Spleen (tissue), 11 donors: ENCODE data around the gene PTPRM. TPM values are rescaled to one million over a fixed set of nuclear protein-coding genes. Genes with fewer than 3 reads are reported as not detected.

Source experiments
- DNase-seq: peaks from one replicate; pipeline ENCODE4 v3.0.0-alpha.2; 2020
- H3K27ac ChIP-seq, 8 donors: fragments of 200-600 bp; sonication (generic) in 7 of 8; 1 replicate in 4 of 8; 2 replicates in 4 of 8; pipeline versions ENCODE4 v1.5.0 to v1.8.0; 2016 to 2021; ENCODE audit warnings: inconsistent platforms in 4 of 8, mild to moderate bottlenecking in 4 of 8, moderate library complexity in 1 of 8
- H3K27me3 ChIP-seq, 7 donors: fragments of 200-600 bp; sonication (generic) in 6 of 7; replicated peaks in 1 of 7; 1 replicate in 4 of 7; 2 replicates in 3 of 7; pipeline versions ENCODE4 v1.5.0 to v1.8.0; 2016 to 2021; ENCODE audit warnings: inconsistent platforms in 3 of 7, mild to moderate bottlenecking in 1 of 7
- H3K36me3 ChIP-seq, 6 donors: fragments of 200-600 bp; sonication (generic) in 5 of 6; 1 replicate in 4 of 6; 2 replicates in 2 of 6; pipeline versions ENCODE4 v1.5.0 to v1.8.0; 2016 to 2021; ENCODE audit warnings: inconsistent platforms in 2 of 6
- H3K4me1 ChIP-seq, 6 donors: fragments of 200-600 bp; sonication (generic) in 5 of 6; 1 replicate in 3 of 6; 2 replicates in 3 of 6; pipeline versions ENCODE4 v1.5.0 to v1.8.0; 2016 to 2021; ENCODE audit warnings: inconsistent platforms in 3 of 6
- H3K4me3 ChIP-seq, 8 donors: fragments of 200-600 bp; sonication (generic) in 7 of 8; 1 replicate in 4 of 8; 2 replicates in 4 of 8; pipeline versions ENCODE4 v1.5.0 to v1.8.0; 2016 to 2021; ENCODE audit warnings: inconsistent platforms in 4 of 8, mild to moderate bottlenecking in 4 of 8, moderate library complexity in 2 of 8
- H3K9me3 ChIP-seq, 8 donors: fragments of 200-600 bp; sonication (generic) in 7 of 8; 1 replicate in 4 of 8; 2 replicates in 4 of 8; pipeline versions ENCODE4 v1.5.0 to v1.8.0; 2016 to 2021; ENCODE audit warnings: inconsistent platforms in 4 of 8
- CTCF ChIP-seq, 11 experiments: fragments of 200-600 bp in 7 of 11; fragments of 450-650 bp in 4 of 11; sonication (generic) in 4 of 11; IDR thresholded peaks in 8 of 11; conservative IDR thresholded peaks in 3 of 11; 1 replicate in 7 of 11; 2 replicates in 4 of 11; pipeline versions ENCODE4 v1.4.0 to v1.8.0; 2016 to 2021; ENCODE audit warnings: antibody characterized with exemption in 11 of 11, inconsistent platforms in 4 of 11, mild to moderate bottlenecking in 1 of 11
- POLR2A ChIP-seq, 3 donors: fragments of 450-650 bp; IDR thresholded peaks; one replicate each; pipeline ENCODE4 v1.5.1; 2017; ENCODE audit warnings: antibody characterized with exemption in 3 of 3, mild to moderate bottlenecking in 1 of 3
- POLR2AphosphoS5 ChIP-seq, 3 donors: sonication (generic); formaldehyde crosslinking; IDR thresholded peaks; one replicate each; pipeline ENCODE4 v1.5.1; 2017; ENCODE audit warnings: antibody characterized with exemption in 3 of 3
- WGBS, 5 donors: extraction: QIAGEN DNeasy Blood & Tissue Kit in 3 of 5; methylation state at CpG; one replicate each; pipeline versions ENCODE4 v1.1.5 to v1.1.7; 2013 to 2018; 5-methylcytosine and 5-hydroxymethylcytosine counted together
- intact Hi-C: fragments of 100-400 bp; cut with DNase I; formaldehyde crosslinking; loops from one replicate; pipeline ENCODE4 v1.15.0; 2023; ENCODE audit warnings: low total_unique reads
- polyA plus RNA-seq, 3 donors: library from polyadenylated mRNA; stranded (reverse); fragments of 200-250 nt; gene quantifications; one replicate each; pipeline ENCODE4 v1.2.1, GENCODE V29; 2013
- small RNA-seq, 4 donors: library from RNA; depleted of rRNA; stranded (forward); fragments of <200 nt; gene quantifications; one replicate each; pipeline ENCODE3, GENCODE V24; 2016
- total RNA-seq, 7 donors: library from RNA; depleted of rRNA in 3 of 7; stranded (reverse); fragments of >200 nt in 3 of 7; fragmentation: NEBNext Ultra II Directional in 4 of 7; extraction: Animal tissue kit (Norgen Biotek cat#: 25700) in 4 of 7; gene quantifications; one replicate each; pipeline versions ENCODE4 v1.1.0 to v1.2.1, GENCODE V29; 2016 to 2021
- donor health status: healthy with polysubstance abuse.
- donor health status: DM: no; HTN: no; CAD: no; lungs with moderate emphysema.
- donor health status: DM: no; HTN: no; CAD: no.
- donor health status: Bipolar disorder and iron deficiency.
- donor health status: healthy.
- donor health status: DM: no; HTN: no; CAD: no.
- donor health status: DM: yes; HTN: yes; CAD: no.

Gene PTPRM
- total and polyA plus RNA-seq, 10 donors, result 23.5 to 97.8 (median 62.8) TPM

- WGBS, 5 donors, result 69 to 75% (median 74%) methylated on average over 7 to 8 of the region's 8 CpGs
- no peak for DNase-seq
- intact Hi-C loops, result no loop called here
These were observed 888.8 kb downstream of the PTPRM start for GRCh38 chr18:8455661-8456614.

More at GRCh38 chr18:8455661-8456614, 888.8 kb downstream of the PTPRM start:
- Histone ChIP-seq H3K9me3 (no peaks in the 10 kb centered on the region), H3K4me3 (no peak overlapping the region), H3K27me3 (no peaks in the 10 kb centered on the region), H3K27ac (no peak overlapping the region), H3K36me3 (no peaks in the 10 kb centered on the region), H3K4me1 (no peaks in the 10 kb centered on the region)
- TF ChIP-seq POLR2AphosphoS5 (IDR thresholded peaks at IDR 0.05) (no peak), CTCF (IDR thresholded peaks at IDR 0.05 in 8 of 11, conservative IDR thresholded peaks at IDR 0.05 in 3 of 11) (no peak), POLR2A (IDR thresholded peaks at IDR 0.05) (no peak)

Small RNA genes lying within 50 kb of the gene (small RNA-seq; reads per million reads assigned to genes)
- gene AP001094.1 (0 reads per million in 4 donors), gene RF00012 (0 reads per million in 4 donors)
